Prostate gland (tissue), 2 donors: ENCODE results near the gene PRG3.

ENCODE experiments used
- POLR2A ChIP-seq: fragments of 450-650 bp; IDR thresholded peaks from one replicate; pipeline ENCODE4 v1.6.1; 2016; ENCODE audit warnings: antibody characterized with exemption, mild to moderate bottlenecking
- POLR2AphosphoS5 ChIP-seq: sonication (generic); formaldehyde crosslinking; IDR thresholded peaks from one replicate; pipeline ENCODE4 v1.6.1; 2017; ENCODE audit warnings: antibody characterized with exemption
- TF ChIP-seq, protein P1 (sequence below), 4 experiments: fragments of 200-600 bp in 2 of 4; fragments of 450-650 bp in 2 of 4; sonication (generic) in 2 of 4; IDR thresholded peaks; 1 replicate in 3 of 4; 2 replicates in 1 of 4; pipeline ENCODE4 v1.5.1; 2016 to 2019; ENCODE audit warnings: antibody characterized with exemption in 4 of 4, mild to moderate bottlenecking in 2 of 4, moderate library complexity in 2 of 4

DNA sequence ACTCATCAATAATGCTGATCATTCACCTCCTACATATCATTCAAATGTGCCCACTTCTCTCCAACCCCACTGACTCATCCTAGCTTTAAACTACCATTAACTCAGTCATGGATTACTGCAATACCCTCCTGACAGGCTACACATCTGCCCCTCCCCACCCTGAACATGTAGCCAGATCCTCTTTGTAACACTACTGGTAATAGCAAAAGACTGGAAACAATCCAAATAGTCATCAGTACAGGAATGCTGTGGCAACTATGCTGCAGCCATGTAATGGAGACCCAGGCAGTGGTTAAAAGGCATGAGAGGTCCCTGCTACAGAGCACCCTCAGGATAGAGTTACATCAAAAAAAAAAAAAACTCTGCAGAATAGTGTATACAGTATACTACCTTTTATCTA lies 29.3 kb upstream of the PRG3 start:
- TF ChIP-seq POLR2A (no peak), POLR2AphosphoS5 (no peak)
- TF ChIP-seq, protein P1, sequence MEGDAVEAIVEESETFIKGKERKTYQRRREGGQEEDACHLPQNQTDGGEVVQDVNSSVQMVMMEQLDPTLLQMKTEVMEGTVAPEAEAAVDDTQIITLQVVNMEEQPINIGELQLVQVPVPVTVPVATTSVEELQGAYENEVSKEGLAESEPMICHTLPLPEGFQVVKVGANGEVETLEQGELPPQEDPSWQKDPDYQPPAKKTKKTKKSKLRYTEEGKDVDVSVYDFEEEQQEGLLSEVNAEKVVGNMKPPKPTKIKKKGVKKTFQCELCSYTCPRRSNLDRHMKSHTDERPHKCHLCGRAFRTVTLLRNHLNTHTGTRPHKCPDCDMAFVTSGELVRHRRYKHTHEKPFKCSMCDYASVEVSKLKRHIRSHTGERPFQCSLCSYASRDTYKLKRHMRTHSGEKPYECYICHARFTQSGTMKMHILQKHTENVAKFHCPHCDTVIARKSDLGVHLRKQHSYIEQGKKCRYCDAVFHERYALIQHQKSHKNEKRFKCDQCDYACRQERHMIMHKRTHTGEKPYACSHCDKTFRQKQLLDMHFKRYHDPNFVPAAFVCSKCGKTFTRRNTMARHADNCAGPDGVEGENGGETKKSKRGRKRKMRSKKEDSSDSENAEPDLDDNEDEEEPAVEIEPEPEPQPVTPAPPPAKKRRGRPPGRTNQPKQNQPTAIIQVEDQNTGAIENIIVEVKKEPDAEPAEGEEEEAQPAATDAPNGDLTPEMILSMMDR (IDR thresholded peaks at IDR 0.05): no peak
